Measurements from ENCODE around the gene GMPPA.

DNA sequence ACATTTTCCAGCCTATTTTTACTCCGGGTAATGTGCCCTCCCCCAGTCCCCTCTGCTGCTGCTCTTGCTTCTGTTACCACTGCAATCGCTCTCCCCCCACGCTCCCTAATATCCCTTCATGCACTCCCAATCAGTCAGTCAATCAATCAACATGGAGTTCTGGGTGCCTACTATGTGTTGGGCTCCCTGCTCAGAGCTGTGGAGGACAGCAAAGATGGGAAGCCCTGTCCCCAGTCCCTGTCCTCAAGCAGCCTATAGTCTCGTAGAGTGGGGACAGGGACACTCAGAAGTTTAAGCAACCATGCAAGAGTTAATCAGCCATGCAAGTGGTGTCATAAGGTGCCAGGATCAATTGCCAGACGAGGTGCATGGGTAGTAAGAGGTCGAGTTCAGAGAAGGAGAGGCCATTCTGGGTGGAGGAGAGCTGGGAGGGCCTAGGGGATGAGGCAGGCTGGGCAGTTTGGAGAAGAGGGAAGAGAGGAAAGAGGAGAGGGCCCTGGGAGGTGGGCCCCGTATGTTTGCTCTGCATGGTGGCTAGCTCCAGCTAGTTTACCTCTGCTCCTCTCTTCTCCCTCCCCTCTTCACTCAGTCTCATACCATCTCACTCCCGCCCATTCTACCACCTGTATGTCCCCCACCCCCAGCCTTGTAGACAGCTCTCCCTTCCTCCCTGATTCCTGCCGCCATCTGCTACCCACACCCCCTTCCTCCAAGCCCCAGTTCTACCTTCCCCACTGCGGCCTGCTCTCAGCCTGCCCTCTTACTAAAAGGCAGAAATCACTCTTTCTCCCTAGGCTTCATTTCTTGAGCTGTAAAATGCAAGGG, 19.5 kb downstream of the GMPPA start:
- no peak for TF ChIP-seq POLR2A (IDR thresholded peaks at IDR 0.05)
- TF ChIP-seq, protein P1, sequence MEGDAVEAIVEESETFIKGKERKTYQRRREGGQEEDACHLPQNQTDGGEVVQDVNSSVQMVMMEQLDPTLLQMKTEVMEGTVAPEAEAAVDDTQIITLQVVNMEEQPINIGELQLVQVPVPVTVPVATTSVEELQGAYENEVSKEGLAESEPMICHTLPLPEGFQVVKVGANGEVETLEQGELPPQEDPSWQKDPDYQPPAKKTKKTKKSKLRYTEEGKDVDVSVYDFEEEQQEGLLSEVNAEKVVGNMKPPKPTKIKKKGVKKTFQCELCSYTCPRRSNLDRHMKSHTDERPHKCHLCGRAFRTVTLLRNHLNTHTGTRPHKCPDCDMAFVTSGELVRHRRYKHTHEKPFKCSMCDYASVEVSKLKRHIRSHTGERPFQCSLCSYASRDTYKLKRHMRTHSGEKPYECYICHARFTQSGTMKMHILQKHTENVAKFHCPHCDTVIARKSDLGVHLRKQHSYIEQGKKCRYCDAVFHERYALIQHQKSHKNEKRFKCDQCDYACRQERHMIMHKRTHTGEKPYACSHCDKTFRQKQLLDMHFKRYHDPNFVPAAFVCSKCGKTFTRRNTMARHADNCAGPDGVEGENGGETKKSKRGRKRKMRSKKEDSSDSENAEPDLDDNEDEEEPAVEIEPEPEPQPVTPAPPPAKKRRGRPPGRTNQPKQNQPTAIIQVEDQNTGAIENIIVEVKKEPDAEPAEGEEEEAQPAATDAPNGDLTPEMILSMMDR (IDR thresholded peaks at IDR 0.05) = no peak
- no peak for TF ChIP-seq POLR2AphosphoS5 (IDR thresholded peaks at IDR 0.05)
